ENCODE results near the gene IFT74. TPM values are rescaled to one million over a fixed set of nuclear protein-coding genes. Genes with fewer than 3 reads are reported as not detected.

IFT74 gene
- total RNA-seq, 4 donors from 2014 or later: 12.3 to 16.6 (median 14.2) TPM

DNA sequence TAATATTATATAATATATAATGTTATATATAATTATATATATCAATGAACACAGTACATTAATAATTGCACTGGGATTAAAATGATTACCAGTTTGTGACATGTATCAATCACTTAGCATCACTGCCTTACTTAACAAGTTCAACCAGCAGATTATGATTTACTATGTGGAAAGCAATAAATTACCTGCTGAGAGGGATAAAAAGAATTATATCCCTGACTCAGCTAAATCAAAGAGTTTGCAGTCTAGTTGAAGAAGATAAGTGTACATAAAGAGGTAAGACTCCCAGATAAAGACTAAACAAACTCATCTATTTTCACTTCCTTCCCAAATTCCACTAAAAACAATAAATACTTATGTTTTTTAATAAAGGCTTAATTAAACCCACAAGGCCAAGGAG is 20.4 kb upstream of the IFT74 start:
- no peak overlapping the region for H3K4me3 ChIP-seq
- TF ChIP-seq EP300 (IDR thresholded peaks at IDR 0.05) (no peak), POLR2AphosphoS5 (IDR thresholded peaks at IDR 0.05) (no peak), POLR2A (IDR thresholded peaks at IDR 0.05; ENCODE audit: low read depth) (no peak)
- TF ChIP-seq, protein P1, sequence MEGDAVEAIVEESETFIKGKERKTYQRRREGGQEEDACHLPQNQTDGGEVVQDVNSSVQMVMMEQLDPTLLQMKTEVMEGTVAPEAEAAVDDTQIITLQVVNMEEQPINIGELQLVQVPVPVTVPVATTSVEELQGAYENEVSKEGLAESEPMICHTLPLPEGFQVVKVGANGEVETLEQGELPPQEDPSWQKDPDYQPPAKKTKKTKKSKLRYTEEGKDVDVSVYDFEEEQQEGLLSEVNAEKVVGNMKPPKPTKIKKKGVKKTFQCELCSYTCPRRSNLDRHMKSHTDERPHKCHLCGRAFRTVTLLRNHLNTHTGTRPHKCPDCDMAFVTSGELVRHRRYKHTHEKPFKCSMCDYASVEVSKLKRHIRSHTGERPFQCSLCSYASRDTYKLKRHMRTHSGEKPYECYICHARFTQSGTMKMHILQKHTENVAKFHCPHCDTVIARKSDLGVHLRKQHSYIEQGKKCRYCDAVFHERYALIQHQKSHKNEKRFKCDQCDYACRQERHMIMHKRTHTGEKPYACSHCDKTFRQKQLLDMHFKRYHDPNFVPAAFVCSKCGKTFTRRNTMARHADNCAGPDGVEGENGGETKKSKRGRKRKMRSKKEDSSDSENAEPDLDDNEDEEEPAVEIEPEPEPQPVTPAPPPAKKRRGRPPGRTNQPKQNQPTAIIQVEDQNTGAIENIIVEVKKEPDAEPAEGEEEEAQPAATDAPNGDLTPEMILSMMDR (IDR thresholded peaks at IDR 0.05): no peak
- DNase-seq (ENCODE audit: extremely low spot score): no peak
- no peaks in the 10 kb centered on the region for H3K27me3 ChIP-seq
- H3K36me3 ChIP-seq: peaks cover 0 to 26% (median 5%) of the 10 kb centered on the region in 4 donors
- H3K4me1 ChIP-seq: peaks cover 0 to 9% (median 7%) of the 10 kb centered on the region in 4 donors
- peaks cover 0 to 15% (median 9%) of the 10 kb centered on the region in 4 donors for H3K9me3 ChIP-seq
- intact Hi-C loops (cut with DNase I): no loop called here
- no peak overlapping the region for H3K27ac ChIP-seq (replicated peaks in 1 of 4)

DNA sequence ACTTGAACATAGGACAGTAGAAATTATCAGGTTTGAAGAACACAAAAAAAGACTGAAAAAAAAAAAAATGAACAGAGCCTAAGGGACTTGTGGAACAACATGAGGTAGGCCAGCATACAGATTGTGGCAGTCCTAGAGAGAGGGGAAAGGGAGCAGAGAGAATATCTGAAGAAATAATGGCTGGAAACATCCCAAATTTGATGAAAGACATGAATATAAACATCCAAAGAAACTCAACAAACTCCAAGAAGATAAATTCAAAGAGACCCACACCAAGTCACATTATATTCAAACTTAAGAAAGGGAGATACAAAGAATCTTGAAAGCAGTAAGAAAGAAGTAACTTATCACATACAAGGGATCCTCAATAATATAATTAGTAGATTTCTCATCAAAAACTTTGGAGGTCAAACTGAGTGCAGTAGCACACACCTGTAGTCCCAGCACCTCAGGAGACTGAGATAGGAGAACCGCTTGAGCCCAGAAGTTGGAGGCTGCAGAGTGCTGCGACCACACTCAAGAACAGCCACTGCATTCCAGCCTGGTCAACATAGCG is 18.3 kb upstream of the IFT74 start:
- Histone ChIP-seq H3K4me1 (peaks cover 0 to 18% (median 11%) of the 10 kb centered on the region in 4 donors), H3K4me3 (no peak overlapping the region), H3K9me3 (peaks cover 0 to 15% (median 9%) of the 10 kb centered on the region in 4 donors), H3K36me3 (peaks cover 0 to 22% (median 2%) of the 10 kb centered on the region in 4 donors), H3K27ac (replicated peaks in 1 of 4) (no peak overlapping the region), H3K27me3 (no peaks in the 10 kb centered on the region)
- no peak for DNase-seq (ENCODE audit: extremely low spot score)
- intact Hi-C loops (cut with DNase I): no loop called here
- no peak for TF ChIP-seq POLR2AphosphoS5 (IDR thresholded peaks at IDR 0.05)
- TF ChIP-seq, protein P1 (IDR thresholded peaks at IDR 0.05): no peak
- TF ChIP-seq EP300 (IDR thresholded peaks at IDR 0.05): no peak
- no peak for TF ChIP-seq POLR2A (IDR thresholded peaks at IDR 0.05; ENCODE audit: low read depth)
- 91% methylated on average over 3 of the region's 3 CpGs for WGBS

DNA sequence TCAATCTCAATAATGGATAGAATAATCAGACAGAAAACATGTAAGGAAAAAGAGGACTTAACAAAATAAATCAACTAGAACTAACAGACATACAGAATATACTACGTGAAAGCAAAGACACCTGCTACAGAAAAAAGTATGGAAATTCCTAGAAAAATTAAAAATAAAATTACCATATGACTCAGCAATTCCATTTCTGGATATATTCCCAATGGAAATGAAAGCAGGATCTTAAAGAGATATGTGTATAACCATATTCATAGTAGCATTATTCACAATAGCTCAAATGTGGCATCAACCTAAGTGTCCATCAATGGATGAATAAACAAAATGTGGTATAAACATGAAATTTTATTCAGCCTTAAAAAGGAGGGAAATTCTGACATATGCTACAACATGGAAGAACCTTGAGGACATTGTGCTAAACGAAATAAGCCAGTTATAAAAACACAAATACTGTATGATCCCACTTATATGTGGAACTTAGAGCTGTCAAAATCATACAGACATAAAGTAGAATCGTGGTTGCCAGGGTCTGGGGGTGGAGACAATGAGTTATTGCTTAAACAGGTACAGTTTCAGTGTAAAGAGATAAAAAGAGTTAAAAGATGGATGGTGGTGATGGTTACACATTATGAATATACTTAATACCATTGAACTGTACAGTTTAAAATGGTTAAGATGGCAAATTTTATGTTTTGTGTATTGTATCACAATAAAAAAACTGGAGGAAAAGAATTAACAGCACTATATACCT is 16.1 kb upstream of the IFT74 start:
- WGBS: 82% methylated on average over 3 of the region's 3 CpGs
- no peak overlapping the region for H3K27ac ChIP-seq (replicated peaks in 1 of 4)
- TF ChIP-seq, protein P1 (IDR thresholded peaks at IDR 0.05): no peak
- TF ChIP-seq EP300 (IDR thresholded peaks at IDR 0.05) (no peak), POLR2A (IDR thresholded peaks at IDR 0.05; ENCODE audit: low read depth) (no peak), POLR2AphosphoS5 (IDR thresholded peaks at IDR 0.05) (no peak)
- DNase-seq (ENCODE audit: extremely low spot score): no peak
- H3K27me3 ChIP-seq: no peaks in the 10 kb centered on the region
- H3K4me1 ChIP-seq: peaks cover 9 to 40% (median 25%) of the 10 kb centered on the region in 4 donors
- peaks cover 0 to 15% (median 9%) of the 10 kb centered on the region in 4 donors for H3K9me3 ChIP-seq
- intact Hi-C loops (cut with DNase I): no loop called here
- H3K4me3 ChIP-seq: no peak overlapping the region
- H3K36me3 ChIP-seq: peaks cover 0 to 6% (median 0%) of the 10 kb centered on the region in 4 donors

DNA sequence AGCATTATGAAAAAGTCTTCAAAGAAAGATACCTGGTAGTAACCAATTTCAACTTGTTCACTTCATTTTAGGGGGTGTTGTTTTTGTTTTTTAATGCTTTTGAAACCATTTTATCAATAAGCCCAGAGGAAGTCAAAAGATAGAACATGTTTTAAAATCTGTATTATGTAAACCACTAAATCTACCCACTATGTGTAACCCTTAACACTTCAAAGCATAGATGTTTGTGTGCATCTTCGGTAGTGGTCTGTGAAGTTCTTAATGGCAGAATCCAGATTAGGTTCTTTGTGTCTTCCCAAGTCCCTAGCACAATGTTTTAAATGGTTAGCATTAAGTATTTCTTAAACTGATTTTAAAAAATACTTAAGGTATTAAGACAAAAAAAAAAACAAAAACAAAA is 15.4 kb upstream of the IFT74 start:
- Histone ChIP-seq H3K27me3 (no peaks in the 10 kb centered on the region), H3K9me3 (peaks cover 0 to 15% (median 9%) of the 10 kb centered on the region in 4 donors), H3K4me1 (peaks cover 15 to 46% (median 31%) of the 10 kb centered on the region in 4 donors), H3K27ac (replicated peaks in 1 of 4) (no peak overlapping the region), H3K36me3 (peaks cover 0 to 6% (median 0%) of the 10 kb centered on the region in 4 donors), H3K4me3 (no peak overlapping the region)
- TF ChIP-seq EP300 (IDR thresholded peaks at IDR 0.05): no peak
- no peak for TF ChIP-seq POLR2AphosphoS5 (IDR thresholded peaks at IDR 0.05)
- TF ChIP-seq, protein P1 (IDR thresholded peaks at IDR 0.05): no peak
- no peak for TF ChIP-seq POLR2A (IDR thresholded peaks at IDR 0.05; ENCODE audit: low read depth)
- 100% methylated on average over 1 of the region's 1 CpG for WGBS
- DNase-seq (ENCODE audit: extremely low spot score): no peak
- intact Hi-C loops (cut with DNase I): no loop called here
